SK-N-MC (cell line): ENCODE measurements around the gene FAM98B.

ENCODE experiments used
- EZH2 ChIP-seq: fragments of 200-600 bp; sonication (generic); IDR thresholded peaks from one replicate; pipeline ENCODE4 v1.6.1; 2017; ENCODE audit warnings: antibody characterized with exemption
- POLR2AphosphoS5 ChIP-seq: IDR thresholded peaks from 2 replicates; pipeline ENCODE4 v1.6.1; 2012; ENCODE audit warnings: mild to moderate bottlenecking, low read depth, low read length, borderline replicate concordance

GRCh38 chr15:38479756-38480155 lies 25.8 kb downstream of the FAM98B start:
- no peak for TF ChIP-seq POLR2AphosphoS5
- TF ChIP-seq EZH2 = no peak
